HCT116 (cell line): ENCODE measurements around the gene ASCL3. TPM values are rescaled to one million over a fixed set of nuclear protein-coding genes. Genes with fewer than 3 reads are reported as not detected.

Source experiments
- ATAC-seq: fragments of 200-7000 bp; cut with Tn5 transposase; 2 replicates; pipeline ENCODE4 v1.9.1; 2020; ENCODE audit warnings: mild to moderate bottlenecking, moderate library complexity
- Bru-seq: library from RNA; stranded (reverse); fragments of 400-500 nt; gene quantifications from one replicate; lab custom pipeline; 2021; lab: Mats Ljungman, UMichigan
- BruChase-seq, 2 experiments: library from RNA; stranded (reverse); fragments of 400-500 nt; gene quantifications; one replicate each; lab custom pipeline; 2021; lab: Mats Ljungman, UMichigan
- BruUV-seq: library from RNA; stranded (reverse); fragments of 400-500 nt; replicated peaks from 2 replicates; lab custom pipeline; 2021; lab: Mats Ljungman, UMichigan
- CTCF ChIA-PET: fragments of 300-600 bp; sonication (Branson Sonifier 250); formaldehyde crosslinking; loops from one replicate; lab custom pipeline; 2021; ENCODE audit warnings: antibody characterized with exemption; lab: Charles Lee
- POLR2A ChIA-PET: fragments of 300-600, 350-600 bp; sonication (Branson Sonifier 250); formaldehyde crosslinking; loops from one replicate; lab custom pipeline; 2021; ENCODE audit warnings: antibody characterized with exemption; lab: Charles Lee
- RAD21 ChIA-PET, 2 experiments: fragments of 300-600 bp; sonication (Branson Sonifier 250); formaldehyde crosslinking; loops; one replicate each; lab custom pipeline; 2023; ENCODE audit warnings: low total read pairs in 2 of 2; ENCODE audit not compliant: uncharacterized antibody in 2 of 2, unreplicated experiment in 2 of 2, low non-redundant PET in 1 of 2; lab: Charles Lee
- DNase-seq: peaks from one replicate; pipeline ENCODE4 v3.0.0-alpha.2; 2010; ENCODE audit warnings: low read depth, low spot score
- H2AFZ ChIP-seq: fragments of 200-600 bp; shearing (Covaris generic), sonication (generic); 2 replicates; pipeline ENCODE4 v1.6.1; 2017; ENCODE audit warnings: low read depth, mixed run types, mixed read lengths, antibody characterized with exemption, low read length; ENCODE audit not compliant: poor library complexity, severe bottlenecking
- H3K27ac ChIP-seq: 2 replicates; pipeline ENCODE4 v1.5.1; 2012; ENCODE audit warnings: low read depth, low read length
- H3K27me3 ChIP-seq: fragments of 200-600 bp; sonication (generic); 2 replicates; pipeline ENCODE4 v1.6.1; 2016; ENCODE audit warnings: mixed run types, low read length, mixed read lengths; ENCODE audit not compliant: insufficient read depth
- H3K36me3 ChIP-seq, 2 experiments: fragments of 200-500 bp in 1 of 2; fragments of 200-600 bp in 1 of 2; sonication (Bioruptor generic) in 1 of 2; sonication (generic) in 1 of 2; 2 replicates each; pipeline versions ENCODE4 v1.5.1 to v1.6.1; 2014 to 2016; ENCODE audit warnings: low read length in 2 of 2, inconsistent platforms in 1 of 2, mixed read lengths in 1 of 2, mixed run types in 1 of 2; ENCODE audit not compliant: insufficient read depth in 2 of 2, control insufficient read depth in 1 of 2
- H3K4me1 ChIP-seq, 2 experiments: fragments of 200-600 bp in 1 of 2; sonication (generic) in 1 of 2; 2 replicates each; pipeline versions ENCODE4 v1.5.1 to v1.6.1; 2012 to 2017; ENCODE audit warnings: low read length in 2 of 2, inconsistent platforms in 1 of 2, mild to moderate bottlenecking in 1 of 2, mixed read lengths in 1 of 2, mixed run types in 1 of 2, moderate library complexity in 1 of 2; ENCODE audit not compliant: insufficient read depth in 2 of 2, control insufficient read depth in 1 of 2
- H3K4me2 ChIP-seq: fragments of 200-600 bp; sonication (generic); 2 replicates; pipeline ENCODE4 v1.6.1; 2017; ENCODE audit warnings: mixed run types, low read length, mixed read lengths
- H3K4me3 ChIP-seq, 2 experiments: fragments of 200-600 bp in 1 of 2; sonication (generic) in 1 of 2; replicated peaks in 1 of 2; 2 replicates each; pipeline ENCODE4 v1.5.1; 2011 to 2016; ENCODE audit warnings: low read length in 2 of 2, control low read depth in 1 of 2, low read depth in 1 of 2, mild to moderate bottlenecking in 1 of 2, mixed read lengths in 1 of 2, mixed run types in 1 of 2
- H3K79me2 ChIP-seq: fragments of 200-600 bp; sonication (generic); 2 replicates; pipeline ENCODE4 v1.6.1; 2017; ENCODE audit warnings: mild to moderate bottlenecking, mixed run types, low read length, moderate library complexity, mixed read lengths; ENCODE audit not compliant: insufficient read depth
- H3K9ac ChIP-seq: fragments of 200-600 bp; sonication (generic); 2 replicates; pipeline ENCODE4 v1.6.1; 2016; ENCODE audit warnings: low read length, mixed read lengths
- H3K9me2 ChIP-seq: fragments of 200-600 bp; sonication (generic), shearing (Covaris generic); 2 replicates; pipeline ENCODE4 v1.6.1; 2017; ENCODE audit warnings: mixed run types, mild to moderate bottlenecking, moderate library complexity; ENCODE audit not compliant: insufficient read depth
- H3K9me3 ChIP-seq, 2 experiments: fragments of 200-500 bp in 1 of 2; fragments of 200-600 bp in 1 of 2; sonication (Bioruptor generic) in 1 of 2; sonication (generic) in 1 of 2; 2 replicates each; pipeline ENCODE4 v1.6.1; 2014 to 2017; ENCODE audit warnings: low read length in 2 of 2, mixed read lengths in 2 of 2, inconsistent platforms in 1 of 2, low read depth in 1 of 2, mild to moderate bottlenecking in 1 of 2, mixed run types in 1 of 2, moderate library complexity in 1 of 2; ENCODE audit not compliant: control insufficient read depth in 1 of 2, insufficient read depth in 1 of 2
- H4K20me1 ChIP-seq: fragments of 200-600 bp; sonication (generic), shearing (Covaris generic); 2 replicates; pipeline ENCODE4 v1.6.1; 2017; ENCODE audit warnings: mixed run types, mild to moderate bottlenecking, moderate library complexity; ENCODE audit not compliant: insufficient read depth
- intact Hi-C: fragments of 100-400 bp; cut with micrococcal nuclease; formaldehyde crosslinking; loops from 2 replicates; pipeline ENCODE4 v1.10.0; 2022
- long read RNA-seq: library from polyadenylated mRNA; unstranded; transcript quantifications from one replicate; pipeline ENCODE4 v2.0.0, GENCODE V29; 2021; ENCODE audit not compliant: unreplicated experiment
- polyA plus RNA-seq: library from polyadenylated mRNA; unstranded; fragments of >200 nt; gene quantifications from 2 replicates; pipeline ENCODE4 v1.2.1, GENCODE V29; 2012; ENCODE audit warnings: missing spikeins
- total RNA-seq: library from RNA; stranded (reverse); gene quantifications from one replicate; pipeline ENCODE4 v1.2.1, GENCODE V29; 2021; ENCODE audit not compliant: unreplicated experiment
- TF ChIP-seq, protein P1 (sequence below), 3 experiments: fragments of 200-600 bp in 1 of 3; sonication (generic) in 1 of 3; IDR thresholded peaks in 2 of 3; conservative IDR thresholded peaks in 1 of 3; 2 replicates each; pipeline ENCODE4 v1.5.1; 2012 to 2017; ENCODE audit warnings: low read depth in 2 of 3, low read length in 2 of 3, antibody characterized with exemption in 1 of 3, borderline replicate concordance in 1 of 3, control low read depth in 1 of 3, mild to moderate bottlenecking in 1 of 3, mixed read lengths in 1 of 3, mixed run types in 1 of 3, moderate library complexity in 1 of 3; ENCODE audit not compliant: insufficient read depth in 1 of 3
- TF ChIP-seq, protein P2 (sequence below): IDR thresholded peaks from 2 replicates; pipeline ENCODE4 v1.6.1; 2011; ENCODE audit warnings: mild to moderate bottlenecking, low read length, moderate library complexity; ENCODE audit not compliant: insufficient replicate concordance; ENCODE audit errors: extremely low read depth

Gene ASCL3, protein sequence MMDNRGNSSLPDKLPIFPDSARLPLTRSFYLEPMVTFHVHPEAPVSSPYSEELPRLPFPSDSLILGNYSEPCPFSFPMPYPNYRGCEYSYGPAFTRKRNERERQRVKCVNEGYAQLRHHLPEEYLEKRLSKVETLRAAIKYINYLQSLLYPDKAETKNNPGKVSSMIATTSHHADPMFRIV
- total RNA-seq (not detected), Bru-seq, nascent RNA (not detected), BruChase-seq, experiment 1, labeled RNA remaining after a 6-hour chase (not detected), BruChase-seq, experiment 2, labeled RNA remaining after a 2-hour chase (not detected)
- not detected in 2 replicates for polyA plus RNA-seq
- long read RNA-seq = 0 reads

DNA sequence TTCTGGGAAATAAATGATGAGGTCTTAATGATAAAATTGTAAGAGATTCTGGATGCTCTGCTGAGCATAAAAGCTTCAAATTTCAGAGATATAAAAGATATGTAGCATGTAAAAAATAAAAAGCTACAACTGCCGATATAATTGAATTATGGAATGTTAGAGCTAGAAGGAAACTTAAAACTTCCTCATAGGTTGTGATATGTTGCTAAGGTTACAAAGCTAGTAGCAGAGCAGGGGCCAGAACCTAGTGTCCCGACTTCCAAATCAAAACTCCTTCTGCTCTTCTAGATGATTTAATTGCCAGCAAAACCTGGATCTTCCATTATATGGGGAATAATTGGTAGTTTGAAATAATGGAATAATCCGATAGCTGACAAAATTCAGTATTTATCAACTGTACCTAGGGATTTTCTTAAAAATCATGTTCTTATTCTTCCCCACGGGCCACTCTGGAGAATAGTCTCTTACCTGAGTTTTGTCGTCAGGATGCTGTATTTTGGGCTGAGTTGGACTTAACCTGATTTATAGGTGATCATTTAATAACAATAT is at the start of gene ASCL3:
Gene ASCL3 (minus strand): TSS at position 499 of the 549 bp plus-strand sequence. CDS start 4,855 bp downstream, outside the sequence.
- Histone ChIP-seq H3K9ac (no peak within 1 kb of the TSS), H3K4me2 (no peak within 1 kb of the TSS), H3K27ac (no peak within 1 kb of the TSS), H4K20me1 (no peaks in the 10 kb centered on the region), H2AFZ (no peak within 1 kb of the TSS)
- intact Hi-C loops = no loop called here
- no peak for ATAC-seq
- CTCF ChIA-PET = interaction anchor here (1.3 kb wide), 1 partner anchor 17 kb away, joined by 5 read pairs; no protein-coding TSS in a partner anchor
- TF ChIP-seq, protein P1, sequence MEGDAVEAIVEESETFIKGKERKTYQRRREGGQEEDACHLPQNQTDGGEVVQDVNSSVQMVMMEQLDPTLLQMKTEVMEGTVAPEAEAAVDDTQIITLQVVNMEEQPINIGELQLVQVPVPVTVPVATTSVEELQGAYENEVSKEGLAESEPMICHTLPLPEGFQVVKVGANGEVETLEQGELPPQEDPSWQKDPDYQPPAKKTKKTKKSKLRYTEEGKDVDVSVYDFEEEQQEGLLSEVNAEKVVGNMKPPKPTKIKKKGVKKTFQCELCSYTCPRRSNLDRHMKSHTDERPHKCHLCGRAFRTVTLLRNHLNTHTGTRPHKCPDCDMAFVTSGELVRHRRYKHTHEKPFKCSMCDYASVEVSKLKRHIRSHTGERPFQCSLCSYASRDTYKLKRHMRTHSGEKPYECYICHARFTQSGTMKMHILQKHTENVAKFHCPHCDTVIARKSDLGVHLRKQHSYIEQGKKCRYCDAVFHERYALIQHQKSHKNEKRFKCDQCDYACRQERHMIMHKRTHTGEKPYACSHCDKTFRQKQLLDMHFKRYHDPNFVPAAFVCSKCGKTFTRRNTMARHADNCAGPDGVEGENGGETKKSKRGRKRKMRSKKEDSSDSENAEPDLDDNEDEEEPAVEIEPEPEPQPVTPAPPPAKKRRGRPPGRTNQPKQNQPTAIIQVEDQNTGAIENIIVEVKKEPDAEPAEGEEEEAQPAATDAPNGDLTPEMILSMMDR (IDR thresholded peaks at IDR 0.05 in 2 of 3, conservative IDR thresholded peaks at IDR 0.05 in 1 of 3; ENCODE audit: borderline replicate concordance in 1 of 3, insufficient read depth in 1 of 3, low read depth in 2 of 3, low read length in 2 of 3) = no peak
- TF ChIP-seq, protein P2, sequence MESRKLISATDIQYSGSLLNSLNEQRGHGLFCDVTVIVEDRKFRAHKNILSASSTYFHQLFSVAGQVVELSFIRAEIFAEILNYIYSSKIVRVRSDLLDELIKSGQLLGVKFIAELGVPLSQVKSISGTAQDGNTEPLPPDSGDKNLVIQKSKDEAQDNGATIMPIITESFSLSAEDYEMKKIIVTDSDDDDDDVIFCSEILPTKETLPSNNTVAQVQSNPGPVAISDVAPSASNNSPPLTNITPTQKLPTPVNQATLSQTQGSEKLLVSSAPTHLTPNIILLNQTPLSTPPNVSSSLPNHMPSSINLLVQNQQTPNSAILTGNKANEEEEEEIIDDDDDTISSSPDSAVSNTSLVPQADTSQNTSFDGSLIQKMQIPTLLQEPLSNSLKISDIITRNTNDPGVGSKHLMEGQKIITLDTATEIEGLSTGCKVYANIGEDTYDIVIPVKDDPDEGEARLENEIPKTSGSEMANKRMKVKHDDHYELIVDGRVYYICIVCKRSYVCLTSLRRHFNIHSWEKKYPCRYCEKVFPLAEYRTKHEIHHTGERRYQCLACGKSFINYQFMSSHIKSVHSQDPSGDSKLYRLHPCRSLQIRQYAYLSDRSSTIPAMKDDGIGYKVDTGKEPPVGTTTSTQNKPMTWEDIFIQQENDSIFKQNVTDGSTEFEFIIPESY = no peak
- TF ChIP-seq, all 23 proteins: peak for 0
- ChIA-PET POLR2A (no interaction called here), RAD21 (no interaction called here)
- Histone ChIP-seq H3K27me3 (no peaks in the 10 kb centered on the region), H3K9me3 (no peaks in the 10 kb centered on the region), H3K36me3 (no peaks in the 10 kb centered on the region; a peak in 1 of 4 replicates), H3K4me3 (no peak within 1 kb of the TSS), H3K4me1 (no peaks in the 10 kb centered on the region), H3K79me2 (no peaks in the 10 kb centered on the region), H3K9me2 (no peaks in the 10 kb centered on the region)
- no peak for DNase-seq
- BruUV-seq = no TSS peak
